Loucy (cell line): ENCODE measurements around the gene NKX2-3.

Source experiments
- CTCF ChIP-seq: fragments of 200-600 bp; sonication (generic); conservative IDR thresholded peaks from 2 replicates; pipeline ENCODE4 v1.5.1; 2014; ENCODE audit warnings: mild to moderate bottlenecking, antibody characterized with exemption, low read length
- EZH2phosphoT487 ChIP-seq: fragments of 200-600 bp; IDR thresholded peaks from 2 replicates; pipeline ENCODE4 v1.6.1; 2018; ENCODE audit warnings: antibody characterized with exemption, mild to moderate bottlenecking, moderate library complexity, borderline replicate concordance

GRCh38 chr10:99532687-99533495 is at the start of gene NKX2-3:
- TF ChIP-seq CTCF (no peak), EZH2phosphoT487 (no peak)
